GM23248 (cell line): Measurements from ENCODE around the gene CHST5.

ENCODE experiments used
- EZH2 ChIP-seq: fragments of 200-600 bp; sonication (generic); IDR thresholded peaks from 2 replicates; pipeline ENCODE4 v1.6.1; 2018; ENCODE audit warnings: antibody characterized with exemption, mild to moderate bottlenecking; ENCODE audit not compliant: insufficient read depth, poor library complexity, severe bottlenecking
- EZH2phosphoT487 ChIP-seq: fragments of 200-600 bp; sonication (generic); IDR thresholded peaks from 2 replicates; pipeline ENCODE4 v1.6.1; 2018; ENCODE audit warnings: antibody characterized with exemption, moderate library complexity, mild to moderate bottlenecking, low read depth; ENCODE audit not compliant: insufficient read depth

GRCh38 chr16:75535211-75535843 lies 581 bp downstream of the CHST5 start:
- TF ChIP-seq EZH2 (no peak), EZH2phosphoT487 (no peak)
